ENCODE measurements around the gene ATXN2L. TPM values are rescaled to one million over a fixed set of nuclear protein-coding genes. Genes with fewer than 3 reads are reported as not detected.
"Not testable (repeated sequence)": the region's sequence is repeated elsewhere in the genome, so short reads cannot be mapped to it uniquely, and the experiment has no call there.

The ATXN2L gene
- total and polyA plus RNA-seq, 10 donors = 43.8 to 179 (median 147) TPM

GRCh38 chr16:28865001-28865688 lies 42.3 kb downstream of the ATXN2L start:
- peaks cover 10 to 42% (median 29%) of the 10 kb centered on the region in 6 donors for H3K4me1 ChIP-seq
- H3K27ac ChIP-seq = no peak overlapping the region
- H3K9me3 ChIP-seq = no peaks in the 10 kb centered on the region
- intact Hi-C loops (cut with DNase I; ENCODE audit: low total_unique reads) = no loop called here
- TF ChIP-seq POLR2AphosphoS5 (IDR thresholded peaks at IDR 0.05) (no peak), POLR2A (IDR thresholded peaks at IDR 0.05) (no peak), CTCF (IDR thresholded peaks at IDR 0.05 in 8 of 11, conservative IDR thresholded peaks at IDR 0.05 in 3 of 11) (no peak)
- H3K4me3 ChIP-seq = peak overlapping the region in 3 of 8 donors; percentile 75 to 94 (median 90)
- H3K27me3 ChIP-seq (replicated peaks in 1 of 7) = no peaks in the 10 kb centered on the region
- 85 to 92% (median 90%) methylated on average over 12 of the region's 12 CpGs for WGBS, 5 donors
- no peak for DNase-seq
- peaks cover 3 to 46% (median 36%) of the 10 kb centered on the region in 6 donors for H3K36me3 ChIP-seq

- intact Hi-C loops (cut with DNase I; ENCODE audit: low total_unique reads) = no loop called here
- Histone ChIP-seq H3K4me3 (no peak overlapping the region), H3K27me3 (replicated peaks in 1 of 7) (no peaks in the 10 kb centered on the region), H3K9me3 (no peaks in the 10 kb centered on the region), H3K36me3 (peaks cover 5 to 53% (median 42%) of the 10 kb centered on the region in 6 donors), H3K4me1 (peaks cover 10 to 42% (median 29%) of the 10 kb centered on the region in 6 donors), H3K27ac (no peak overlapping the region)
- peak; percentile 73 for DNase-seq
- no peak for TF ChIP-seq POLR2A (IDR thresholded peaks at IDR 0.05)
- no peak for TF ChIP-seq POLR2AphosphoS5 (IDR thresholded peaks at IDR 0.05)
- TF ChIP-seq CTCF (IDR thresholded peaks at IDR 0.05 in 8 of 11, conservative IDR thresholded peaks at IDR 0.05 in 3 of 11) = no peak
- WGBS, 5 donors = 80 to 83% (median 82%) methylated on average over 24 to 32 of the region's 32 CpGs
Observed at GRCh38 chr16:28865722-28866453, 43.1 kb downstream of the ATXN2L start.

- peaks cover 5 to 59% (median 46%) of the 10 kb centered on the region in 6 donors for H3K36me3 ChIP-seq
- intact Hi-C loops (cut with DNase I; ENCODE audit: low total_unique reads) = no loop called here
- H3K27me3 ChIP-seq (replicated peaks in 1 of 7) = no peaks in the 10 kb centered on the region
- H3K27ac ChIP-seq = no peak overlapping the region
- H3K9me3 ChIP-seq = no peaks in the 10 kb centered on the region
- 81 to 92% (median 89%) methylated on average over 17 of the region's 17 CpGs for WGBS, 5 donors
- peak; percentile 67 for DNase-seq
- H3K4me1 ChIP-seq = peaks cover 10 to 42% (median 29%) of the 10 kb centered on the region in 6 donors
- H3K4me3 ChIP-seq = no peak overlapping the region
- TF ChIP-seq POLR2A (IDR thresholded peaks at IDR 0.05) = no peak
- no peak for TF ChIP-seq POLR2AphosphoS5 (IDR thresholded peaks at IDR 0.05)
- no peak for TF ChIP-seq CTCF (IDR thresholded peaks at IDR 0.05 in 8 of 11, conservative IDR thresholded peaks at IDR 0.05 in 3 of 11)
Observed at GRCh38 chr16:28866454-28866804, 43.6 kb downstream of the ATXN2L start.

GRCh38 chr16:28867241-28867640 lies 44.4 kb downstream of the ATXN2L start:
- intact Hi-C loops (cut with DNase I; ENCODE audit: low total_unique reads) = no loop called here
- Histone ChIP-seq H3K27me3 (replicated peaks in 1 of 7) (no peaks in the 10 kb centered on the region), H3K4me1 (peaks cover 10 to 37% (median 28%) of the 10 kb centered on the region in 6 donors), H3K27ac (no peak overlapping the region), H3K4me3 (no peak overlapping the region), H3K9me3 (no peaks in the 10 kb centered on the region), H3K36me3 (peaks cover 5 to 67% (median 53%) of the 10 kb centered on the region in 6 donors)
- 92 to 93% (median 93%) methylated on average over 13 of the region's 13 CpGs for WGBS, 5 donors
- TF ChIP-seq CTCF (IDR thresholded peaks at IDR 0.05 in 8 of 11, conservative IDR thresholded peaks at IDR 0.05 in 3 of 11) (no peak), POLR2AphosphoS5 (IDR thresholded peaks at IDR 0.05) (no peak), POLR2A (IDR thresholded peaks at IDR 0.05) (no peak)
- DNase-seq = no peak

- H3K4me3 ChIP-seq; DNase-seq; intact Hi-C loops (cut with DNase I; ENCODE audit: low total_unique reads); H3K27me3 ChIP-seq (replicated peaks in 1 of 7); H3K9me3 ChIP-seq; H3K27ac ChIP-seq: not testable (repeated sequence)
- Histone ChIP-seq H3K4me1 (peaks cover 10 to 33% (median 24%) of the 10 kb centered on the region in 6 donors), H3K36me3 (peaks cover 5 to 71% (median 57%) of the 10 kb centered on the region in 6 donors)
- 90 to 95% (median 93%) methylated on average over 9 of the region's 9 CpGs for WGBS, 5 donors
Observed at GRCh38 chr16:28867646-28868045, 44.8 kb downstream of the ATXN2L start.

Data from spleen (tissue), 11 donors.